Dendritic cell treated with granulocyte-macrophage colony-stimulating factor and Interleukin-4, amounts not matched to agents 40 ng/mL and 50 ng/mL, for 4 days (primary cell): ENCODE measurements around the gene SYK.

Experiments used
- H3K27ac Mint-ChIP-seq: one replicate; pipeline ENCODE4 v1.8.0; 2022; ENCODE audit warnings: mild to moderate bottlenecking, mixed read lengths
- H3K27me3 Mint-ChIP-seq: one replicate; pipeline ENCODE4 v1.8.0; 2022; ENCODE audit warnings: mild to moderate bottlenecking, mixed read lengths
- H3K36me3 Mint-ChIP-seq: one replicate; pipeline ENCODE4 v1.8.0; 2022; ENCODE audit warnings: low read depth, mixed read lengths
- H3K4me1 Mint-ChIP-seq: one replicate; pipeline ENCODE4 v1.8.0; 2022; ENCODE audit warnings: low read depth, mixed read lengths
- H3K4me3 Mint-ChIP-seq: one replicate; pipeline ENCODE4 v1.8.0; 2022; ENCODE audit warnings: mild to moderate bottlenecking, moderate library complexity, mixed read lengths
- H3K9me3 Mint-ChIP-seq: one replicate; pipeline ENCODE4 v1.8.0; 2022; ENCODE audit warnings: mixed read lengths
- intact Hi-C: fragments of 100-400 bp; cut with micrococcal nuclease; formaldehyde crosslinking; loops from one replicate; pipeline ENCODE4 v1.15.0; 2022

The SYK gene

DNA sequence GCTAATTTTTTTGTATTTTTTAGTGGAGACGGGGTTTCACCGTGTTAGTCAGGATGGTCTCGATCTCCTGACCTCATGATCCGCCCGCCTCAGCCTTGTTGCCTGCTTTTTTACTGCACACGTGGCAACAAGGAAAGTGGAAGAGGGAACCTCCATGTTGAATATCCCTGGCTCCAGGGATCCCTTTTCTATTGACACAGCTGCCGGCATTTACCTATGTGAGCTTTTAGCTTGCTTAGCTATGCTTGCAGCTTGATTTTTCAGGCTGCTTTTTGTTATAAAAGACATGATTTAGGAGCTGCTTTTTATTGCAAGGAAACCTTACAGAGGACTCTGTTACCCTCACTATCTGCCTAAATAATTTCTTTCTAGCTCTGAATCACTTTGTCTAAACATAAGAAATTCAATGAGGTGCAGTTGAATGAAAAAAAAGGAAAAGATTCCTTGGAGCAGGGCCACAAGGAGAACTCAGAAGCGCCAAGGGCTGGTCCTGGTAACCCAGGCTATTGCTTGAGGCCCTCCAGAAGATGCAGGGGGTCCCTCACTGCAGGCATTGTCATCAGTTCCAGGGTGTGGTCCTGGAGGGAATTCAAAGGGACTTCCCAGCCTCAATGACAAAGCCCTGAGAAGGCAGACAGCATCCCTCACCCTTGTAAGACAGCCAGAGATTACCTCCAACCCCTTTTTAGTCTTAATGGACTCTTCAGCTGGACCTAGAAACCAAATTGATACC is 89.9 kb downstream of the SYK start:
- no peaks in the 10 kb centered on the region for H3K9me3 Mint-ChIP-seq
- H3K27ac Mint-ChIP-seq = no peak overlapping the region
- no peaks in the 10 kb centered on the region for H3K27me3 Mint-ChIP-seq
- H3K4me1 Mint-ChIP-seq = no peaks in the 10 kb centered on the region
- intact Hi-C loops = no loop called here
- peaks cover 100% of the 10 kb centered on the region for H3K36me3 Mint-ChIP-seq
- H3K4me3 Mint-ChIP-seq = no peak overlapping the region

DNA sequence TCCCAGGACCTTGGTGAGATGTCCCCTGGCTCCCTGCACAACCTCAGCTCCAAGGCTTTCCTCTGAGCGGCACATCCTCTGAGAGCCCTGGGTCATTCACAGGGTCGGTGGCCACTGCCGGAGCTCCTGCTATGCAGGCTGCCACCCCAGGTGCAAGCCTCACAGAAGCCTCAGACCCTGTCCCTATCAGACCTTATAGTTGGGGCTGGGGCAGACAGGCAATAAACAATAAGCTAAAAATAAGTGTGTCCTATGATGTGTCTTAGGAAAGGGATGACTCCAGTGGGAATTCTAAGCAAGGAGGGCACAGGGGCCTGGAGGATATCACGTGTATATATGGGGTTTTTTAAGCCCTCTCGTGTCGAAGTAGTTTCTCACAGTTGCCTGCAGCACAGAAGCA is 91.3 kb downstream of the SYK start:
- Mint-ChIP-seq H3K36me3 (peaks cover 100% of the 10 kb centered on the region), H3K9me3 (no peaks in the 10 kb centered on the region), H3K4me1 (no peaks in the 10 kb centered on the region), H3K4me3 (no peak overlapping the region), H3K27ac (no peak overlapping the region), H3K27me3 (no peaks in the 10 kb centered on the region)
- intact Hi-C loops = no loop called here

DNA sequence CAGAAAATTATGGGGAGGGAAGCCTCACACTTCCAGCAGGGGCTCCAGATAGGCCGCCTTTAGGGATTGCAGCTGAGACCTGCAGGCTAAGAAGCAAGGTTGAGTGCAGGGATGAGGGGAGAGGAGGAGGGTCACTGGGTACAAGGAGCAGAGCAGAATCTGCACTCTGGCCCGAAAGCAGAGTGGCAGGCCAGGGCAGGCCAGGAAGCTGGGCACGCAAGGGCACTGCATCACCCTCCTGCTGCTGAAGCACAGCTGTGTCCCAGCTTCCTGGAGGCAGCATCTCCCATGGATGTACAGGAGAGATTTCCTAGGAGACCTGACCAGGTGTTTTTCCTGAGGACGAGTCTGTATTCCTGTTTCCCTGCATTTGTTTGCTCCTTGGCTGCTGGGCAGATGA is 92.1 kb downstream of the SYK start:
- Mint-ChIP-seq H3K27me3 (no peaks in the 10 kb centered on the region), H3K4me3 (no peak overlapping the region), H3K27ac (no peak overlapping the region), H3K36me3 (peaks cover 100% of the 10 kb centered on the region), H3K4me1 (no peaks in the 10 kb centered on the region), H3K9me3 (no peaks in the 10 kb centered on the region)
- intact Hi-C loops = no loop called here

DNA sequence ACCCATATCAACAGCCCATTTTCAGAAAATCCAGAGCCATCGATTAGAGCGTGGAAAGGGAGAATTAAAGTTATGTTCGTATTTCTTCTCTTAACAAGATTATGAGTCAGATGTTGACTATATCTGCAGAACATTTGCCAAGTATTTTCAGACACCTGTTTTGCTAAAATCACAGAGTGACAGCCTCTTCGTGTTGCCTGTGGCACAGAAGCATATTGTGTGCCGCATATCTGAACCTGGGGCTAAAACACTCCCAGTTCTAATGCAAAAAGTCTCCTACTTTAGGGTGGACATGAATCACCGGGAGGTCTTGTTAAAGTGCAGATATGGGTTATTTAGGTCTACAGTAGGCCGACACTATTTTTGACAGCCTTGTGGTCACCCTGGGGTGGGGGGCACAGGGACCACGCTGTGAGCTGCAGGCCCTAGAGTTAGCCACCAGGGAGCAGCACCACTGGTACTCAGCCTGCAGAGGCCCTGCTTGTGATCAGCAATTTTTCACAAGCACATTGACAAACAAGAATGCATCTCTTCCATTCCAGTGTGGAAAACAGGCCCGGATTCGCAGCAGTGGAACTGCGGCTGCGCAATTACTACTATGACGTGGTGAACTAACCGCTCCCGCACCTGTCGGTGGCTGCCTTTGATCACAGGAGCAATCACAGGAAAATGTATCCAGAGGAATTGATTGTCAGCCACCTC is 93.5 kb downstream of the SYK start:
- intact Hi-C loops = no loop called here

DNA sequence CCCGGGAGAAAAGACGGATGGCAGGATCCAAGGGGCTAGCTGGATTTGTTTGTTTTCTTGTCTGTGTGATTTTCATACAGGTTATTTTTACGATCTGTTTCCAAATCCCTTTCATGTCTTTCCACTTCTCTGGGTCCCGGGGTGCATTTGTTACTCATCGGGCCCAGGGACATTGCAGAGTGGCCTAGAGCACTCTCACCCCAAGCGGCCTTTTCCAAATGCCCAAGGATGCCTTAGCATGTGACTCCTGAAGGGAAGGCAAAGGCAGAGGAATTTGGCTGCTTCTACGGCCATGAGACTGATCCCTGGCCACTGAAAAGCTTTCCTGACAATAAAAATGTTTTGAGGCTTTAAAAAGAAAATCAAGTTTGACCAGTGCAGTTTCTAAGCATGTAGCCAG is 94.2 kb downstream of the SYK start:
- no peak overlapping the region for H3K27ac Mint-ChIP-seq
- H3K4me1 Mint-ChIP-seq = peaks cover 10% of the 10 kb centered on the region
- no peaks in the 10 kb centered on the region for H3K27me3 Mint-ChIP-seq
- no peaks in the 10 kb centered on the region for H3K9me3 Mint-ChIP-seq
- peaks cover 100% of the 10 kb centered on the region for H3K36me3 Mint-ChIP-seq
- intact Hi-C loops = no loop called here
- no peak overlapping the region for H3K4me3 Mint-ChIP-seq

More for the DNA sequence above, 93.5 kb downstream of the SYK start:
- no peaks in the 10 kb centered on the region for H3K9me3 Mint-ChIP-seq
- no peak overlapping the region for H3K4me3 Mint-ChIP-seq
- H3K27me3 Mint-ChIP-seq = no peaks in the 10 kb centered on the region
- peaks cover 6% of the 10 kb centered on the region for H3K4me1 Mint-ChIP-seq
- no peak overlapping the region for H3K27ac Mint-ChIP-seq
- H3K36me3 Mint-ChIP-seq = peaks cover 100% of the 10 kb centered on the region

DNA sequence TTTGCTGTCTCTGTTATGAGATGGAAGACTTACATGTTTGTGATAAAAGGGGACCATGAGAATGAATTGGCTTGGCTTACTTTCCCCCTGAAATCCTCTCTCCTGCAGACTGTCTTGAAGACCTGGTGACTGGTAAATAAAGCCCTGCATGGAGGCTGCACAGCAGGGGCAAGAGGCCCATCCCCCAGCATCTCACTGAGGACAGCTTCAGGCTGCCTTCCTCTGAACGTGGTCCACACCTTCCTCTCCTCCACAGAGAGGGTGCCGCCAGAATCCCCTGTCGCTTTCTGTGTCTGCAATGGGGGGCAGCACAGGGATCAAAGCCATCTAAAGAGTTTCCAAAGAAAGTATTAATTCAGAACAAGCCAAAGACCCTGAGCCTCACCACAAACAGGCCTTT is 94.6 kb downstream of the SYK start:
- Mint-ChIP-seq H3K27ac (no peak overlapping the region), H3K4me3 (no peak overlapping the region), H3K36me3 (peaks cover 100% of the 10 kb centered on the region), H3K27me3 (no peaks in the 10 kb centered on the region), H3K9me3 (no peaks in the 10 kb centered on the region), H3K4me1 (peaks cover 10% of the 10 kb centered on the region)
- intact Hi-C loops = no loop called here

DNA sequence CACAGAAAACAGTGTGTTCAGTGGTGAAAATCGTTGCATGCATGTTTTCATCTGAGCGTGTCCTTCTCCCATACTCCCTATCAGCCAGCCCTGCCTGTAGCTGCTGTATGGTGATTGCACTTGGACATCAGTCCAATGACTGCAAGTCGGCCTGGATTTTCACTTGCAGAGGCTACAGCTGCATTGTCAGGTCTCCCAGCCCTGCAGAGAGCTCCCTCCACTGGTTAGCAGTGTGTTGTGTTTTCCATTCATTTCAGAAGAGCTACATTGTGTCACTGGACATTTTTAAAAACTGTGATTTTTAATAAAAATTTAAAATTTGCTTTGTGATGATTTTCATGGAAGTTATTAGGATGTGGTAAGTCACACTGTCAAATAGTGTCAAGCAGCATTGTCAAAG is 96.6 kb downstream of the SYK start:
- Mint-ChIP-seq H3K27ac (no peak overlapping the region), H3K4me1 (peaks cover 25% of the 10 kb centered on the region), H3K36me3 (peaks cover 100% of the 10 kb centered on the region), H3K27me3 (no peaks in the 10 kb centered on the region), H3K4me3 (no peak overlapping the region), H3K9me3 (no peaks in the 10 kb centered on the region)
- intact Hi-C loops = no loop called here

DNA sequence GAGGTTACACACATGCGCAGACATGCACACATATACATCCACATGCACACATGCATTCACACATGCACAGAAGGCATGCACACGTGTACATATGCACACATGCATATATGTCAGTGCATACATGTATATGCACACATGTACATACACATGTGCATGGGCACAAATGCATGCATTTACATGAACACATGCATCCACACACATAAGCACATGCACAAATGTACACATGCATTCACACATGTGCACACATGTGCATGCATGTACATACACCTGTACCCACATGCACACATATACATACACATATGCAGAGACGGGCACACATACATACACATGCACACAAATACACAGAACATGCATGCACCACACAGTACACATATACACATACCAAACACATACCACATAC is 97.7 kb downstream of the SYK start:
- Mint-ChIP-seq H3K4me3 (no peak overlapping the region), H3K9me3 (no peaks in the 10 kb centered on the region), H3K4me1 (peaks cover 27% of the 10 kb centered on the region), H3K27me3 (no peaks in the 10 kb centered on the region), H3K27ac (no peak overlapping the region), H3K36me3 (peaks cover 96% of the 10 kb centered on the region)
- intact Hi-C loops = no loop called here

DNA sequence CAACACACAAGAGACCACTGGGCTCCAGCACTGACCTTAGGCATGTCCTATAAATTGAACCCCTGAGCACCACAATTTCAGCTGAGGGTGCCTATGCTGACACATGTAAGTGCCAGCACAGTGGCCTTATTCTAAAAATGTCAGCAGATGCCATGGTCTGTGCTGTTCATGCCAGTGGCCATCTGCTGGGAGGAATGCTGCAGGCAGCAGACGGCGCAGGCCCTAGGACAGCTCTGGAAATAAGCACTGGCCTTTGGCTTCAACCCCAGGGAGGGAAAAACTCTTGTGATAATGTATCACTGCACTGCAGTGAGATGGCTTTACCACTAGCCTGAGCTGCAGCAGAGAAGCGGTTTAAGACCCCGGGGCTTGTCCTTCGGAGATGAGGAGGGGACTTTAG is 98.5 kb downstream of the SYK start:
- Mint-ChIP-seq H3K4me1 (peaks cover 27% of the 10 kb centered on the region), H3K4me3 (no peak overlapping the region), H3K27me3 (no peaks in the 10 kb centered on the region), H3K36me3 (peaks cover 93% of the 10 kb centered on the region), H3K27ac (no peak overlapping the region), H3K9me3 (no peaks in the 10 kb centered on the region)
- intact Hi-C loops = no loop called here

DNA sequence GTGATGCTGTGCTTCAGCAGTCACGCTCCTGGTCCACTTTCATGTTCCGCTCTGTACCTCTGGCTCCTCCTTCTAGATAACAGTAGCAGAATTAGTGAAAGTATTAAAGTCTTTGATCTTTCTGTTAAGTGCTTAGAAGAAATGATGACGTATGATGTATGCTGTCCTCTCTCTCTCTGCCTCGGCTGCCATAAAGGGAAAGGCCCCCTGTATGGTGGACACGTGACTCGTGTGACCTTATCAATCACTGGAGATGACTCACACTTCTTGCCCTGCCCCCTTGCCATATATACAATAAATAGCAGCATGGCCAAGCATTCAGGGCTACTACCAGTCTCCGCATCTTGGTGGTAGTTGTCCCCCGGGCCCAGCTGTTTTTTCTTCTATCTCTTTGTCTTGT is 100.3 kb downstream of the SYK start:
- H3K36me3 Mint-ChIP-seq = peaks cover 75% of the 10 kb centered on the region
- no peaks in the 10 kb centered on the region for H3K27me3 Mint-ChIP-seq
- H3K4me1 Mint-ChIP-seq = peaks cover 27% of the 10 kb centered on the region
- no peaks in the 10 kb centered on the region for H3K9me3 Mint-ChIP-seq
- intact Hi-C loops = no loop called here
- H3K27ac Mint-ChIP-seq = peak overlapping the region; percentile 10
- H3K4me3 Mint-ChIP-seq = no peak overlapping the region

DNA sequence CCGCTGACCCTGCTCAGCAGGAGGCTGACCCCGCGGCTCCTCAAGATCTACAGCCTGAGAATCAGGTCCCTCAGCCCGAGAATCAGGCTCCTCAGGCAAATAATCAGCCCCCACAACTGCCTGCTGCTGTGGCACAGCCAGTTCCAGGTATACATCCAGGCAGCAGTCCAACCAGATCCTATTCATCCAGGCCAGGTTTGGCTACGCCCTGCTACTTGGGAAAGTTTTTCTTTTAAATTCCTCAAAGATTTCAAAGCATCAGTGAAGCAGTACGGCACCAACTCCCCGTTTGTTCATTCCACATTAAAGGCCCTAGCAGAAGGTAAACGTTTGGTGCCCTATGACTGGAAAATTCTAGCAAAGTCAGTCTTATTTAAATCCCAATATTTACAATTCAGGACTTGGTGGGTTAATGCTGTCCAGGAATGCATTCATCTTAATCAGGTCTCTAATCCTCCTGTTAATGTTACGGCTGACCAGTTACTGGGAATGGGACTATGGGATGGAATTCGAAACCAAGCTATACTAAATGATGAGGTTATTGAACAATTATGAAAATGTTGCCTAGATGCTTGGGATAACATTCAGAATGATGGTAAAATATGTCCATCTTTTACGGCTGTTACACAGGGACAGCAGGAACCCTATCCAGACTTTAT is 102.3 kb downstream of the SYK start:
- Mint-ChIP-seq H3K4me3 (no peak overlapping the region), H3K9me3 (no peaks in the 10 kb centered on the region), H3K27ac (no peak overlapping the region), H3K4me1 (peaks cover 27% of the 10 kb centered on the region), H3K27me3 (no peaks in the 10 kb centered on the region), H3K36me3 (peaks cover 56% of the 10 kb centered on the region)
- intact Hi-C loops = no loop called here

DNA sequence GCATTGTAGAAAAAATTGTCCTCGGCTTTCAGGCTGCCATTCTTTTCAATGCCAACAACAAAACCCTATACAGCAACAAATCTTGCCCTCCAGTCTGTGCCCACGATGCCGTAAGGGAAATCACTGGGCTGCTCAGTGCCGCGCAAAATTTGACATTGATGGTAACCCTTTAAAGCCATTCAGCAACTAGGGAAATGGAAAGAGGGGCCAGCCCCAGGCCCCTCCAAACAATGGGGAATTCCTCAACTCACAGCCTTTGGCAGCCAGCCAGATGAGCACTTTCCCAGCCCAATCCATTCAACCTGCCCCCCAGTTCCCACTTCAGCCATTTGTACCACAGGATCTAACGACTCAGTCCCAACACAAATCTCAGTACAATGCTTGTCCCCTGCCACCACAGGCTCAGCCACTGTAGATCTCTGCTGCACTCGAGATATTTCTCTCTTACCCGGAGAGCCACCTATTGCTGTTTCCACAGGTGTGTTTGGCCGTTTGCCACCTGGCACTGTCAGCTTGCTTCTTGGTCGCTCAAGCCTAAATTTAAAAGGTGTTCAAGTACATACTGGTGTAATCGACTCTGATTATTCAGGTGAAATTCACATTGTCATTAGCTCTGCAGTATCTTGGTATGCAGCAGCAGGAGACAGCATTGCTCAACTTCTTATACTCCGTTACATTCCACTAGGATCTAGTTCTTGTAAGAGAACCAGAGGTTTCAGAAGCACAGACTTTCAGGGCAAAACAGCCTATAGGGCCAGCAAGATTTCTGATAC is 103.3 kb downstream of the SYK start:
- no peak overlapping the region for H3K27ac Mint-ChIP-seq
- intact Hi-C loops = no loop called here
- H3K27me3 Mint-ChIP-seq = no peaks in the 10 kb centered on the region
- H3K9me3 Mint-ChIP-seq = no peaks in the 10 kb centered on the region
- H3K4me3 Mint-ChIP-seq = no peak overlapping the region
- H3K36me3 Mint-ChIP-seq = peaks cover 46% of the 10 kb centered on the region
- peaks cover 23% of the 10 kb centered on the region for H3K4me1 Mint-ChIP-seq

DNA sequence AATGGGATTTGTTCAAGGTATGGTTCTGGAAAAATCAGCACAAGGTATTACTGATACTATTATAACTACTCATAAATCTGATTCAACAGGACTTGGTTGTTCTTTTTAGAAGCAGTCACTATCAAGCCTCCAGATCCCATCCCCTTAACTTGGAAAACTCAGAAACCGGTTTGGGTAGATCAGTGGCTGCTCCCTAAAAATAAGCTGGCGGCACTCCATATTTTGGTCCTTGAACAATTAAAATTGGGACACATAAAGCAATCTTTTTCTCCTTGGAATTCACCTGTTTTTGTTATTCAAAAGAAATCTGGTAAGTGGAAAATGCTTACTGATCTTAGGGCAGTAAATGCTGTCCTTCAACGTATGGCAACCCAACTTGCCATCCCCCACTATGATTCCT is 104.2 kb downstream of the SYK start:
- H3K27ac Mint-ChIP-seq = no peak overlapping the region

More for the DNA sequence above, 104.2 kb downstream of the SYK start:
- intact Hi-C loops = no loop called here
- no peaks in the 10 kb centered on the region for H3K9me3 Mint-ChIP-seq
- H3K4me1 Mint-ChIP-seq = peaks cover 20% of the 10 kb centered on the region
- H3K27me3 Mint-ChIP-seq = no peaks in the 10 kb centered on the region
- H3K4me3 Mint-ChIP-seq = no peak overlapping the region
- H3K36me3 Mint-ChIP-seq = peaks cover 37% of the 10 kb centered on the region
